Sigmoid colon (tissue), 7 donors: ENCODE results near the gene MRNIP. TPM values are rescaled to one million over a fixed set of nuclear protein-coding genes. Genes with fewer than 3 reads are reported as not detected.
A peak's percentile ranks its signal among the peaks of the same experiment; 100 is the strongest.
"Not testable (repeated sequence)": the region's sequence is repeated elsewhere in the genome, so short reads cannot be mapped to it uniquely, and the experiment has no call there.

Experiments
- DNase-seq: peaks from one replicate; pipeline ENCODE4 v3.0.0-alpha.2; 2019
- H3K27ac ChIP-seq, 4 donors: fragments of 200-600 bp; sonication (generic); one replicate each; pipeline ENCODE4 v1.5.1; 2016 to 2019; ENCODE audit warnings: mild to moderate bottlenecking in 1 of 4
- H3K27me3 ChIP-seq, 3 donors: fragments of 200-600 bp; sonication (generic); one replicate each; pipeline ENCODE4 v1.5.1; 2019; ENCODE audit warnings: mild to moderate bottlenecking in 1 of 3
- H3K36me3 ChIP-seq, 4 donors: fragments of 200-600 bp; sonication (generic); one replicate each; pipeline ENCODE4 v1.5.1; 2016 to 2019
- H3K4me1 ChIP-seq, 4 donors: fragments of 200-600 bp; sonication (generic); one replicate each; pipeline ENCODE4 v1.5.1; 2017 to 2019
- H3K4me3 ChIP-seq, 4 donors: fragments of 200-600 bp; sonication (generic); one replicate each; pipeline ENCODE4 v1.5.1; 2017 to 2019; ENCODE audit warnings: mild to moderate bottlenecking in 2 of 4, moderate library complexity in 1 of 4
- H3K9me3 ChIP-seq, 4 donors: fragments of 200-600 bp in 3 of 4; sonication (generic) in 3 of 4; one replicate each; pipeline versions ENCODE4 v1.5.1 to v1.6.1; 2013 to 2019
- CTCF ChIP-seq, 4 experiments: fragments of 450-650 bp in 3 of 4; fragments of 200-600 bp in 1 of 4; IDR thresholded peaks; one replicate each; pipeline ENCODE4 v1.5.1; 2016 to 2019; ENCODE audit warnings: antibody characterized with exemption in 4 of 4, mild to moderate bottlenecking in 3 of 4, moderate library complexity in 2 of 4
- EP300 ChIP-seq, 4 donors: sonication (generic); formaldehyde crosslinking; IDR thresholded peaks; one replicate each; pipeline ENCODE4 v1.6.1; 2017; ENCODE audit warnings: antibody characterized with exemption in 4 of 4
- POLR2A ChIP-seq, 2 donors: fragments of 450-650 bp; IDR thresholded peaks; one replicate each; pipeline ENCODE4 v1.6.1; 2016; ENCODE audit warnings: antibody characterized with exemption in 2 of 2, mild to moderate bottlenecking in 2 of 2, moderate library complexity in 2 of 2
- POLR2AphosphoS5 ChIP-seq, 4 donors: sonication (generic); formaldehyde crosslinking; IDR thresholded peaks; one replicate each; pipeline ENCODE4 v1.6.1; 2017; ENCODE audit warnings: antibody characterized with exemption in 4 of 4
- WGBS, 2 donors: extraction: QIAGEN DNeasy Blood & Tissue Kit; methylation state at CpG; one replicate each; pipeline ENCODE4 v1.1.7; 2013; 5-methylcytosine and 5-hydroxymethylcytosine counted together
- intact Hi-C: fragments of 100-400 bp; cut with DNase I; formaldehyde crosslinking; loops from one replicate; pipeline ENCODE4 v1.15.1; 2023
- polyA plus RNA-seq, 3 donors: library from polyadenylated mRNA; stranded (reverse); fragments of 200-250 nt; gene quantifications; one replicate each; pipeline ENCODE4 v1.2.3, GENCODE V29; 2013
- total RNA-seq, 4 donors: library from RNA; depleted of rRNA; stranded (reverse); fragments of >200 nt; gene quantifications; one replicate each; pipeline ENCODE4 v1.1.0, GENCODE V29; 2016
- donor health status: healthy with polysubstance abuse.
- donor health status: Bipolar disorder and iron deficiency.
- donor health status: healthy.

Gene MRNIP
- total and polyA plus RNA-seq, 7 donors = 8.3 to 59.8 (median 30.7) TPM

- no peaks in the 10 kb centered on the region for H3K9me3 ChIP-seq
- no peak for TF ChIP-seq EP300 (IDR thresholded peaks at IDR 0.05)
- TF ChIP-seq POLR2AphosphoS5 (IDR thresholded peaks at IDR 0.05) = no peak
- TF ChIP-seq POLR2A (IDR thresholded peaks at IDR 0.05) = no peak
- no peak for TF ChIP-seq CTCF (IDR thresholded peaks at IDR 0.05)
- no peak overlapping the region for H3K4me3 ChIP-seq
- no peaks in the 10 kb centered on the region for H3K27me3 ChIP-seq
- WGBS, 2 donors = 84 to 87% methylated on average over 15 of the region's 15 CpGs
- H3K27ac ChIP-seq = peak overlapping the region; percentile 21 to 54 (median 36)
- H3K4me1 ChIP-seq = peaks cover 0 to 10% (median 8%) of the 10 kb centered on the region in 4 donors
- intact Hi-C loops = no loop called here
- DNase-seq = peak; percentile 64
- H3K36me3 ChIP-seq = peaks cover 64 to 92% (median 70%) of the 10 kb centered on the region in 4 donors
These were observed 21.3 kb downstream of the MRNIP start for GRCh38 chr5:179837076-179838011.

DNA sequence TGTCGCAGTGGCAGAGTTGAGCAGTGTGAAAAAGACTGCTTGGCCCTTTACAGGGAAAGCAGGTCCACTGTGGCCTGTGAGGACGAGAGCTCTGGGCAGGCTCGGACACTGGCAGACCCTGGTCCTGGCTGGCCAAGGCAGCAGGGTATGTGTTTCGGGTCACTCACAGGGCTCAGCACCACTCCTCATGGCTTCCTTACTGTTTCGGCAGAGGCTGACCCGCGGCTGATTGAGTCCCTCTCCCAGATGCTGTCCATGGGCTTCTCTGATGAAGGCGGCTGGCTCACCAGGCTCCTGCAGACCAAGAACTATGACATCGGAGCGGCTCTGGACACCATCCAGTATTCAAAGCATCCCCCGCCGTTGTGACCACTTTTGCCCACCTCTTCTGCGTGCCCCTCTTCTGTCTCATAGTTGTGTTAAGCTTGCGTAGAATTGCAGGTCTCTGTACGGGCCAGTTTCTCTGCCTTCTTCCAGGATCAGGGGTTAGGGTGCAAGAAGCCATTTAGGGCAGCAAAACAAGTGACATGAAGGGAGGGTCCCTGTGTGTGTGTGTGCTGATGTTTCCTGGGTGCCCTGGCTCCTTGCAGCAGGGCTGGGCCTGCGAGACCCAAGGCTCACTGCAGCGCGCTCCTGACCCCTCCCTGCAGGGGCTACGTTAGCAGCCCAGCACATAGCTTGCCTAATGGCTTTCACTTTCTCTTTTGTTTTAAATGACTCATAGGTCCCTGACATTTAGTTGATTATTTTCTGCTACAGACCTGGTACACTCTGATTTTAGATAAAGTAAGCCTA is 22.2 kb downstream of the MRNIP start:
- 80 to 85% methylated on average over 19 of the region's 19 CpGs for WGBS, 2 donors
- Histone ChIP-seq H3K27ac (peak overlapping the region; percentile 21 to 54 (median 36)), H3K4me1 (peaks cover 0 to 10% (median 8%) of the 10 kb centered on the region in 4 donors), H3K4me3 (no peak overlapping the region), H3K36me3 (peaks cover 68 to 94% (median 75%) of the 10 kb centered on the region in 4 donors), H3K27me3 (no peaks in the 10 kb centered on the region), H3K9me3 (no peaks in the 10 kb centered on the region)
- peak; percentile 77 for DNase-seq
- intact Hi-C loops = no loop called here
- TF ChIP-seq POLR2AphosphoS5 (IDR thresholded peaks at IDR 0.05) = peak in 2 of 4 donors; percentile 50 to 61
- no peak for TF ChIP-seq CTCF (IDR thresholded peaks at IDR 0.05)

- H3K27ac ChIP-seq, DNase-seq, H3K4me3 ChIP-seq, H3K9me3 ChIP-seq, H3K4me1 ChIP-seq, intact Hi-C loops, H3K27me3 ChIP-seq: not testable (repeated sequence)
- 95 to 96% methylated on average over 24 to 25 of the region's 28 CpGs for WGBS, 2 donors
- peaks cover 69 to 94% (median 78%) of the 10 kb centered on the region in 4 donors for H3K36me3 ChIP-seq
These were observed 23.7 kb downstream of the MRNIP start for GRCh38 chr5:179834871-179835270.

- H3K36me3 ChIP-seq = peaks cover 72 to 94% (median 81%) of the 10 kb centered on the region in 4 donors
- no peaks in the 10 kb centered on the region for H3K27me3 ChIP-seq
- H3K9me3 ChIP-seq = no peaks in the 10 kb centered on the region
- 87 to 91% methylated on average over 8 of the region's 8 CpGs for WGBS, 2 donors
- intact Hi-C loops = no loop called here
- H3K4me3 ChIP-seq = no peak overlapping the region
- H3K27ac ChIP-seq = peak overlapping the region in 1 of 4 donors; percentile 34
- TF ChIP-seq CTCF (IDR thresholded peaks at IDR 0.05) (no peak), POLR2AphosphoS5 (IDR thresholded peaks at IDR 0.05) (no peak), EP300 (IDR thresholded peaks at IDR 0.05) (no peak), POLR2A (IDR thresholded peaks at IDR 0.05) (no peak)
- no peak for DNase-seq
- peaks cover 0 to 12% (median 8%) of the 10 kb centered on the region in 4 donors for H3K4me1 ChIP-seq
These were observed 24.5 kb downstream of the MRNIP start for GRCh38 chr5:179834120-179834519.

DNA sequence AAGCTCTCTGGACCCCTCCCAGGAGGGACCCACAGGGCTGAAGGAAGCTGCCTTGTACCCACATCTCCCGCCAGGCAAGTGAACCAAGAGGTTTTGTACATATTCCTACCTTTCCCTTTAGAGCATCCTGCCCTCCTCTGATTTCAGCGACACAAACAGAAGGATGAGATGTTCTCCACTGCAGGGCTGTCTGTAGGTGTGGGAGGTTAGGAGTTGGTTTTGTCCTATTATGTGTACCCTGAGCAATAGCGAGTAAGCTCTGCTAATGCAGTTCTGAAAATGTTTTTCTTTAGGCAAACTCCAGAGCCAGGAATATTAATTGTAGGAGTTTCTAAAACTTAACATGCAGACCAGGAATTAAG is 24.9 kb downstream of the MRNIP start:
- intact Hi-C loops = no loop called here
- Histone ChIP-seq H3K27me3 (no peaks in the 10 kb centered on the region), H3K4me3 (no peak overlapping the region), H3K27ac (peak overlapping the region in 3 of 4 donors; percentile 19 to 34 (median 24)), H3K9me3 (no peaks in the 10 kb centered on the region), H3K36me3 (peaks cover 77 to 97% (median 84%) of the 10 kb centered on the region in 4 donors), H3K4me1 (peaks cover 0 to 16% (median 8%) of the 10 kb centered on the region in 4 donors)
- WGBS, 2 donors = 97 to 98% methylated on average over 3 of the region's 3 CpGs
- TF ChIP-seq POLR2AphosphoS5 (IDR thresholded peaks at IDR 0.05) = no peak
- TF ChIP-seq EP300 (IDR thresholded peaks at IDR 0.05) = no peak
- TF ChIP-seq POLR2A (IDR thresholded peaks at IDR 0.05) = no peak
- no peak for TF ChIP-seq CTCF (IDR thresholded peaks at IDR 0.05)
- DNase-seq = no peak
